ENCODE data around the gene KANK3.

GRCh38 chr19:8367327-8368001 lies 24.4 kb upstream of the KANK3 start:
- TF ChIP-seq, protein P1, sequence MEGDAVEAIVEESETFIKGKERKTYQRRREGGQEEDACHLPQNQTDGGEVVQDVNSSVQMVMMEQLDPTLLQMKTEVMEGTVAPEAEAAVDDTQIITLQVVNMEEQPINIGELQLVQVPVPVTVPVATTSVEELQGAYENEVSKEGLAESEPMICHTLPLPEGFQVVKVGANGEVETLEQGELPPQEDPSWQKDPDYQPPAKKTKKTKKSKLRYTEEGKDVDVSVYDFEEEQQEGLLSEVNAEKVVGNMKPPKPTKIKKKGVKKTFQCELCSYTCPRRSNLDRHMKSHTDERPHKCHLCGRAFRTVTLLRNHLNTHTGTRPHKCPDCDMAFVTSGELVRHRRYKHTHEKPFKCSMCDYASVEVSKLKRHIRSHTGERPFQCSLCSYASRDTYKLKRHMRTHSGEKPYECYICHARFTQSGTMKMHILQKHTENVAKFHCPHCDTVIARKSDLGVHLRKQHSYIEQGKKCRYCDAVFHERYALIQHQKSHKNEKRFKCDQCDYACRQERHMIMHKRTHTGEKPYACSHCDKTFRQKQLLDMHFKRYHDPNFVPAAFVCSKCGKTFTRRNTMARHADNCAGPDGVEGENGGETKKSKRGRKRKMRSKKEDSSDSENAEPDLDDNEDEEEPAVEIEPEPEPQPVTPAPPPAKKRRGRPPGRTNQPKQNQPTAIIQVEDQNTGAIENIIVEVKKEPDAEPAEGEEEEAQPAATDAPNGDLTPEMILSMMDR (IDR thresholded peaks at IDR 0.05; ENCODE audit: insufficient read depth, low read depth, low read length): no peak
- TF ChIP-seq EZH2 (IDR thresholded peaks at IDR 0.05; ENCODE audit: insufficient read depth, low read length): no peak
